ENCODE measurements around the gene CLEC20A. TPM values are rescaled to one million over a fixed set of nuclear protein-coding genes. Genes with fewer than 3 reads are reported as not detected.
A peak's percentile ranks its signal among the peaks of the same experiment; 100 is the strongest.

CLEC20A gene
- total and polyA plus RNA-seq, 9 donors, result not detected

- Histone ChIP-seq H3K27ac (no peak overlapping the region), H3K27me3 (no peaks in the 10 kb centered on the region), H3K4me1 (ENCODE audit: insufficient read depth) (peaks cover 4% of the 10 kb centered on the region), H3K4me3 (no peak overlapping the region), H3K36me3 (no peaks in the 10 kb centered on the region), H3K9me3 (no peaks in the 10 kb centered on the region)
- intact Hi-C loops (cut with DNase I), result no loop called here
- peak in 1 of 5 donors; percentile 29 for DNase-seq
- WGBS, 3 donors, result 85 to 93% (median 89%) methylated on average over 7 of the region's 7 CpGs
- TF ChIP-seq EP300 (IDR thresholded peaks at IDR 0.05) (no peak), CTCF (IDR thresholded peaks at IDR 0.05) (no peak), POLR2A (IDR thresholded peaks at IDR 0.05) (no peak)
These were observed 42.5 kb upstream of the CLEC20A start for GRCh38 chr1:178539291-178539690.

- peaks cover 4% of the 10 kb centered on the region for H3K4me1 ChIP-seq (ENCODE audit: insufficient read depth)
- DNase-seq, result no peak
- TF ChIP-seq POLR2A (IDR thresholded peaks at IDR 0.05), result no peak
- TF ChIP-seq CTCF (IDR thresholded peaks at IDR 0.05), result no peak
- no peak for TF ChIP-seq EP300 (IDR thresholded peaks at IDR 0.05)
- H3K27ac ChIP-seq, result no peak overlapping the region
- no peaks in the 10 kb centered on the region for H3K27me3 ChIP-seq
- 69 to 76% (median 73%) methylated on average over 9 of the region's 9 CpGs for WGBS, 3 donors
- no peaks in the 10 kb centered on the region for H3K9me3 ChIP-seq
- no peaks in the 10 kb centered on the region for H3K36me3 ChIP-seq
- intact Hi-C loops (cut with DNase I), result no loop called here
- no peak overlapping the region for H3K4me3 ChIP-seq
These were observed 41.6 kb upstream of the CLEC20A start for GRCh38 chr1:178538192-178538916.

DNA sequence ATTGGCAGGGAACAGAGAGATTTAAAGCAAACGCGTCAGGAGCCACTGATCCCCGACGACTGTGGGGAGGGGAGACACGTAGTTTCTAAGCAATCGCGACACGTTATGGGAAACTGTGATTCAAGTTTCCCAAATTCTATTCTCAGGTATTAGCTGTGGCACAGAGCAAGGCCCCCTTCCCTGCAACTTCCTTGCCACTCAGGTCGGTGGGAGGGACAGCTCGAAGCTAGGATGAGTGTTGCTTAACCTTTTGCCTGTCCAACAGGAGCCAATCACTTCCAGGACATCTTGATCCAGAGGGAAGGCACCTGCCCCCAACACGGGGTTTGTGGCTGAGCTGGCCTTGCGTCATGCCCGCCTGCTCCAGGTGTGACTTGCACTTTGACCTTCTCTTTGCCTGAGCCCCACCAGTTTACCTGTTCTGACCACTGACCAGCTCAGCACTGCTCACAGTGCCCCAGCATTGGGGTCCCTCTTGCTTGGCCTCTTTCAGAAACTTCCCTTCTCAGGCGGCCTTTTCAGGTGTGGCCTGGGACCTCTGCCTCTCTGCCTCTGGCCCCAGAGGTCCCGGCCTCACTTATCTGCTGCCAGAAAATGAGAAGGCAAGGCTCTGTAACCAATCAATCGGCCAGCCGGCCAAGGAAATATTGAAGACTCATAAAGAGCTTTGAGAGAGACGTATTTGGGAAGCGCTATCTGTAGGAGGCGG, 40.8 kb upstream of the CLEC20A start:
- 45 to 62% (median 53%) methylated on average over 20 of the region's 20 CpGs for WGBS, 3 donors
- Histone ChIP-seq H3K9me3 (no peaks in the 10 kb centered on the region), H3K27me3 (no peaks in the 10 kb centered on the region), H3K27ac (no peak overlapping the region), H3K4me3 (no peak overlapping the region), H3K36me3 (no peaks in the 10 kb centered on the region), H3K4me1 (ENCODE audit: insufficient read depth) (peaks cover 4% of the 10 kb centered on the region)
- DNase-seq, result peak in 1 of 5 donors; percentile 28
- intact Hi-C loops (cut with DNase I), result no loop called here
- TF ChIP-seq POLR2A (IDR thresholded peaks at IDR 0.05), result no peak
- no peak for TF ChIP-seq CTCF (IDR thresholded peaks at IDR 0.05)
- no peak for TF ChIP-seq EP300 (IDR thresholded peaks at IDR 0.05)

GRCh38 chr1:178536844-178537371, 40.1 kb upstream of the CLEC20A start:
- TF ChIP-seq EP300 (IDR thresholded peaks at IDR 0.05) (no peak), CTCF (IDR thresholded peaks at IDR 0.05) (no peak)
- Histone ChIP-seq H3K4me3 (no peak overlapping the region), H3K4me1 (ENCODE audit: insufficient read depth) (peaks cover 4% of the 10 kb centered on the region), H3K36me3 (no peaks in the 10 kb centered on the region), H3K9me3 (no peaks in the 10 kb centered on the region), H3K27ac (no peak overlapping the region), H3K27me3 (no peaks in the 10 kb centered on the region)
- peak; percentile 49 to 75 (median 69) for DNase-seq
- 10 to 27% (median 16%) methylated on average over 7 of the region's 7 CpGs for WGBS, 3 donors
- intact Hi-C loops (cut with DNase I), result no loop called here

All from ovary (tissue), 9 donors.